ENCODE data around the gene CUX1. TPM values are rescaled to one million over a fixed set of nuclear protein-coding genes. Genes with fewer than 3 reads are reported as not detected.
"Not testable (repeated sequence)": the region's sequence is repeated elsewhere in the genome, so short reads cannot be mapped to it uniquely, and the experiment has no call there.

Gene CUX1
- total and polyA plus RNA-seq, 5 donors, result 54.1 to 146 (median 109) TPM

GRCh38 chr7:101983147-101983811, 165.9 kb downstream of the CUX1 start:
- no peak for ATAC-seq
- Histone ChIP-seq H3K9me3 (ENCODE audit: control insufficient read depth, low read length) (no peaks in the 10 kb centered on the region), H3K27ac (ENCODE audit: low read length) (no peak overlapping the region), H3K4me3 (ENCODE audit: low read length) (no peak overlapping the region), H3K4me1 (ENCODE audit: control insufficient read depth, insufficient read depth, low read length) (peaks cover 7% of the 10 kb centered on the region), H3K27me3 (ENCODE audit: control insufficient read depth, insufficient read depth) (no peaks in the 10 kb centered on the region)
- intact Hi-C loops (cut with DNase I), result no loop called here
- 97% methylated on average over 4 of the region's 4 CpGs for WGBS
- DNase-seq, result no peak

GRCh38 chr7:101984133-101984879, 166.9 kb downstream of the CUX1 start:
- 96% methylated on average over 18 of the region's 18 CpGs for WGBS
- DNase-seq (peak in 1 of 3 donors; percentile 6), ATAC-seq (no peak)
- intact Hi-C loops (cut with DNase I), result no loop called here
- Histone ChIP-seq H3K9me3 (ENCODE audit: control insufficient read depth, low read length) (no peaks in the 10 kb centered on the region), H3K27ac (ENCODE audit: low read length) (no peak overlapping the region), H3K4me1 (ENCODE audit: control insufficient read depth, insufficient read depth, low read length) (peaks cover 7% of the 10 kb centered on the region), H3K27me3 (ENCODE audit: control insufficient read depth, insufficient read depth) (no peaks in the 10 kb centered on the region), H3K4me3 (ENCODE audit: low read length) (no peak overlapping the region)

- ATAC-seq, result no peak
- H3K27ac ChIP-seq (ENCODE audit: low read length), result no peak overlapping the region
- no peaks in the 10 kb centered on the region for H3K9me3 ChIP-seq (ENCODE audit: control insufficient read depth, low read length)
- peak in 1 of 3 donors; percentile 27 for DNase-seq
- peaks cover 7% of the 10 kb centered on the region for H3K4me1 ChIP-seq (ENCODE audit: control insufficient read depth, insufficient read depth, low read length)
- no peak overlapping the region for H3K4me3 ChIP-seq (ENCODE audit: low read length)
- intact Hi-C loops (cut with DNase I), result no loop called here
- H3K27me3 ChIP-seq (ENCODE audit: control insufficient read depth, insufficient read depth), result no peaks in the 10 kb centered on the region
- 75% methylated on average over 14 of the region's 14 CpGs for WGBS
These were observed 167.9 kb downstream of the CUX1 start for GRCh38 chr7:101985057-101985902.

GRCh38 chr7:101985903-101986734, 168.7 kb downstream of the CUX1 start:
- Histone ChIP-seq H3K27me3 (ENCODE audit: control insufficient read depth, insufficient read depth) (no peaks in the 10 kb centered on the region), H3K27ac (ENCODE audit: low read length) (peak overlapping the region; percentile 32), H3K9me3 (ENCODE audit: control insufficient read depth, low read length) (no peaks in the 10 kb centered on the region), H3K4me1 (ENCODE audit: control insufficient read depth, insufficient read depth, low read length) (peaks cover 7% of the 10 kb centered on the region), H3K4me3 (ENCODE audit: low read length) (no peak overlapping the region)
- DNase-seq (peak in 1 of 3 donors; percentile 17), ATAC-seq (peak; percentile 42 to 48)
- WGBS, result 56% methylated on average over 16 of the region's 16 CpGs
- intact Hi-C loops (cut with DNase I), result no loop called here

- no peak for ATAC-seq
- H3K27ac ChIP-seq (ENCODE audit: low read length), result no peak overlapping the region
- intact Hi-C loops (cut with DNase I), result no loop called here
- H3K27me3 ChIP-seq (ENCODE audit: control insufficient read depth, insufficient read depth), result no peaks in the 10 kb centered on the region
- peaks cover 7% of the 10 kb centered on the region for H3K4me1 ChIP-seq (ENCODE audit: control insufficient read depth, insufficient read depth, low read length)
- no peak overlapping the region for H3K4me3 ChIP-seq (ENCODE audit: low read length)
- DNase-seq, result no peak
- WGBS, result 88% methylated on average over 13 of the region's 13 CpGs
- H3K9me3 ChIP-seq (ENCODE audit: control insufficient read depth, low read length), result no peaks in the 10 kb centered on the region
These were observed 170.1 kb downstream of the CUX1 start for GRCh38 chr7:101987494-101987893.

GRCh38 chr7:101988060-101988459, 170.6 kb downstream of the CUX1 start:
- H3K4me1 ChIP-seq (ENCODE audit: control insufficient read depth, insufficient read depth, low read length); intact Hi-C loops (cut with DNase I); DNase-seq; H3K27ac ChIP-seq (ENCODE audit: low read length); H3K27me3 ChIP-seq (ENCODE audit: control insufficient read depth, insufficient read depth); H3K9me3 ChIP-seq (ENCODE audit: control insufficient read depth, low read length); H3K4me3 ChIP-seq (ENCODE audit: low read length): not testable (repeated sequence)
- peak in 1 of 2 donors; percentile 9 for ATAC-seq
- 79% methylated on average over 10 of the region's 10 CpGs for WGBS

- intact Hi-C loops (cut with DNase I), result no loop called here
- Histone ChIP-seq H3K27me3 (ENCODE audit: control insufficient read depth, insufficient read depth) (no peaks in the 10 kb centered on the region), H3K9me3 (ENCODE audit: control insufficient read depth, low read length) (no peaks in the 10 kb centered on the region), H3K27ac (ENCODE audit: low read length) (no peak overlapping the region), H3K4me1 (ENCODE audit: control insufficient read depth, insufficient read depth, low read length) (peaks cover 7% of the 10 kb centered on the region), H3K4me3 (ENCODE audit: low read length) (no peak overlapping the region)
- ATAC-seq (no peak), DNase-seq (no peak)
- 95% methylated on average over 9 of the region's 9 CpGs for WGBS
These were observed 171.1 kb downstream of the CUX1 start for GRCh38 chr7:101988513-101988912.

- no peak for DNase-seq
- intact Hi-C loops (cut with DNase I), result no loop called here
- Histone ChIP-seq H3K9me3 (ENCODE audit: control insufficient read depth, low read length) (no peaks in the 10 kb centered on the region), H3K4me3 (ENCODE audit: low read length) (no peak overlapping the region), H3K4me1 (ENCODE audit: control insufficient read depth, insufficient read depth, low read length) (peaks cover 7% of the 10 kb centered on the region), H3K27me3 (ENCODE audit: control insufficient read depth, insufficient read depth) (no peaks in the 10 kb centered on the region), H3K27ac (ENCODE audit: low read length) (no peak overlapping the region)
- ATAC-seq, result peak; percentile 8 to 23
- 71% methylated on average over 20 of the region's 20 CpGs for whole genome bisulfite sequencing
These were observed 171.7 kb downstream of the CUX1 start for GRCh38 chr7:101989101-101989500.

GRCh38 chr7:101990811-101991418, 173.5 kb downstream of the CUX1 start:
- no peaks in the 10 kb centered on the region for H3K9me3 ChIP-seq (ENCODE audit: control insufficient read depth, low read length)
- ATAC-seq (no peak), DNase-seq (peak in 1 of 3 donors; percentile 24)
- peaks cover 2% of the 10 kb centered on the region for H3K4me1 ChIP-seq (ENCODE audit: control insufficient read depth, insufficient read depth, low read length)
- WGBS, result 87% methylated on average over 17 of the region's 17 CpGs
- no peak overlapping the region for H3K4me3 ChIP-seq (ENCODE audit: low read length)
- intact Hi-C loops (cut with DNase I), result no loop called here
- H3K27ac ChIP-seq (ENCODE audit: low read length), result no peak overlapping the region
- H3K27me3 ChIP-seq (ENCODE audit: control insufficient read depth, insufficient read depth), result no peaks in the 10 kb centered on the region

- intact Hi-C loops (cut with DNase I), result no loop called here
- H3K4me1 ChIP-seq (ENCODE audit: control insufficient read depth, insufficient read depth, low read length), result peaks cover under 1% of the 10 kb centered on the region
- ATAC-seq, result no peak
These were observed 174.4 kb downstream of the CUX1 start for GRCh38 chr7:101991860-101992259.

More at GRCh38 chr7:101991860-101992259, 174.4 kb downstream of the CUX1 start:
- whole genome bisulfite sequencing, result 94% methylated on average over 3 of the region's 3 CpGs
- Histone ChIP-seq H3K9me3 (ENCODE audit: control insufficient read depth, low read length) (no peaks in the 10 kb centered on the region), H3K4me3 (ENCODE audit: low read length) (no peak overlapping the region), H3K27me3 (ENCODE audit: control insufficient read depth, insufficient read depth) (no peaks in the 10 kb centered on the region), H3K27ac (ENCODE audit: low read length) (no peak overlapping the region)
- no peak for DNase-seq

Measured in right cardiac atrium (tissue), 5 donors.